Osteoblast (primary cell): Measurements from ENCODE around the gene INS. TPM values are rescaled to one million over a fixed set of nuclear protein-coding genes. Genes with fewer than 3 reads are reported as not detected.

ENCODE experiments used
- DNase-seq: peaks from one replicate; pipeline ENCODE4 v3.0.0; 2011; ENCODE audit warnings: low spot score, mixed read lengths; ENCODE audit not compliant: insufficient read length; ENCODE audit errors: missing footprints
- H2AFZ ChIP-seq: 2 replicates; pipeline ENCODE4 v1.6.0; 2011; ENCODE audit warnings: mild to moderate bottlenecking, low read length
- H3K27ac ChIP-seq: 2 replicates; pipeline ENCODE4 v1.5.1; 2011; ENCODE audit warnings: mild to moderate bottlenecking, low read depth, low read length, moderate library complexity
- H3K27me3 ChIP-seq: 2 replicates; pipeline ENCODE4 v1.6.0; 2012; ENCODE audit warnings: mild to moderate bottlenecking, control low read depth, inconsistent platforms, low read length, moderate library complexity; ENCODE audit not compliant: insufficient read depth
- H3K36me3 ChIP-seq: 2 replicates; pipeline ENCODE4 v1.5.1; 2011; ENCODE audit warnings: mild to moderate bottlenecking, low read length, control low read depth, moderate library complexity; ENCODE audit not compliant: insufficient read depth
- H3K4me1 ChIP-seq: 2 replicates; pipeline ENCODE4 v1.5.1; 2011; ENCODE audit warnings: mild to moderate bottlenecking, low read length, control low read depth, moderate library complexity; ENCODE audit not compliant: insufficient read depth
- H3K4me2 ChIP-seq: 2 replicates; pipeline ENCODE4 v1.6.0; 2011; ENCODE audit warnings: mild to moderate bottlenecking, low read length; ENCODE audit not compliant: insufficient read depth
- H3K4me3 ChIP-seq: fragments of 200-600 bp; sonication (generic); 3 replicates; pipeline ENCODE4 v1.5.1; 2012; ENCODE audit warnings: mild to moderate bottlenecking, low read length, inconsistent platforms; ENCODE audit not compliant: insufficient read depth
- H3K79me2 ChIP-seq: 2 replicates; pipeline ENCODE4 v1.6.0; 2012; ENCODE audit warnings: mild to moderate bottlenecking, low read length, control low read depth, inconsistent platforms; ENCODE audit not compliant: insufficient read depth
- H3K9me3 ChIP-seq: 2 replicates; pipeline ENCODE4 v1.5.1; 2011; ENCODE audit warnings: low read depth, low read length, control low read depth
- H4K20me1 ChIP-seq: 2 replicates; pipeline ENCODE4 v1.6.0; 2012; ENCODE audit warnings: mild to moderate bottlenecking, low read length, control low read depth; ENCODE audit not compliant: insufficient read depth
- CTCF ChIP-seq: IDR thresholded peaks from 2 replicates; pipeline ENCODE4 v1.5.1; 2011; ENCODE audit warnings: mild to moderate bottlenecking, low read depth, low read length, moderate library complexity; ENCODE audit errors: extremely low read depth
- small RNA-seq: library from RNA; depleted of rRNA; stranded (forward); fragments of <200 nt; gene quantifications from one replicate; pipeline ENCODE3, GENCODE V24; 2012
- total RNA-seq: library from RNA; depleted of rRNA; stranded (reverse); fragments of >200 nt; gene quantifications from 2 replicates; pipeline ENCODE4 v1.2.3, GENCODE V29; 2012

Gene INS
- total RNA-seq, 1 donor = not detected

GRCh38 chr11:2113776-2114175 lies 47.2 kb downstream of the INS start:
- H3K4me1 ChIP-seq = no peaks in the 10 kb centered on the region
- H3K9me3 ChIP-seq = no peaks in the 10 kb centered on the region
- H4K20me1 ChIP-seq = no peaks in the 10 kb centered on the region
- H3K27me3 ChIP-seq = peaks cover 19% of the 10 kb centered on the region
- H3K36me3 ChIP-seq = no peaks in the 10 kb centered on the region
- no peak overlapping the region for H3K27ac ChIP-seq
- DNase-seq = no peak
- no peak overlapping the region for H3K4me3 ChIP-seq
- TF ChIP-seq CTCF = no peak
- no peaks in the 10 kb centered on the region for H3K79me2 ChIP-seq
- H3K4me2 ChIP-seq = no peak overlapping the region
- no peak overlapping the region for H2AFZ ChIP-seq

DNA sequence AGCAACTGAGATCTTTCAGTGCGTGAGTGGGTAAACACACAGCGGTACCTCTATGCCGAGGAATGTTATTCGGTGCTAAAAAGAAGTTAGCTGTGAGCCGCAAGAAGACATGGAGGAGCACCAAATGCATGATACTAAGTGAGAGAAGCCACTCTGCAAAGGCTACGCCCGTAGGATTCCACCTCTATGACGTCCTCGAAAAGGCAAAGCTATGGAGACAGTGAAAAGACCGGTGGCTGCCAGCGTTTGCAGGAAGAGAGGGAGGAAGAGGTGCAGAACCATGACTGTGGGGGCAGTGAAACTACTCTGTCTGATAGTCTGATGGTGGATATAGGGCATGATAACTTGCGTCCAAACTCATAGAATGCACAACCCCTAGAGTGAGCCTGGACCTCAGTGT lies 50.5 kb downstream of the INS start:
- Histone ChIP-seq H3K27me3 (peaks cover 8% of the 10 kb centered on the region), H3K79me2 (no peaks in the 10 kb centered on the region), H3K4me3 (no peak overlapping the region), H3K4me2 (no peak overlapping the region), H2AFZ (no peak overlapping the region), H3K4me1 (no peaks in the 10 kb centered on the region), H3K27ac (no peak overlapping the region), H3K36me3 (no peaks in the 10 kb centered on the region), H3K9me3 (no peaks in the 10 kb centered on the region), H4K20me1 (no peaks in the 10 kb centered on the region)
- no peak for DNase-seq
- TF ChIP-seq CTCF = no peak

Small RNAs within 50 kb of the gene (small RNA-seq; reads per million reads assigned to genes)
- gene MIR4686 (not detected), gene MIR483 (10.3 reads per million, percentile 92 among the genes with 10 or more reads in this experiment)

Other genes with a start within 250 kb of the INS start
- not detected in 2 replicates for gene TNNT3, start 241.5 kb downstream of the INS start, total RNA-seq
- 84.9 and 94.5 TPM in 2 replicates for gene MRPL23, start 213.9 kb downstream of the INS start, total RNA-seq
- 4.3 and 9.4 TPM in 2 replicates for gene H19, start 163.4 kb downstream of the INS start, total RNA-seq
- gene IGF2, start 21.8 kb downstream of the INS start, total RNA-seq = 53.9 and 68.8 TPM in 2 replicates
- under 0.01 TPM in 1 of 2 replicates, not detected in the other for gene TH, start 10.6 kb upstream of the INS start, total RNA-seq
- gene ASCL2, start 109.4 kb upstream of the INS start, total RNA-seq = not detected in 2 replicates
- 0.29 and 0.36 TPM in 2 replicates for gene C11orf21, start 140.7 kb upstream of the INS start, total RNA-seq
- 0.59 and 1.4 TPM in 2 replicates for gene TSPAN32, start 140.8 kb upstream of the INS start, total RNA-seq
- 184 and 195 TPM in 2 replicates for gene CD81, start 216.1 kb upstream of the INS start, total RNA-seq
- 42.4 and 46.7 TPM in 2 replicates for gene TSSC4, start 239.5 kb upstream of the INS start, total RNA-seq